ENCODE data around the gene RBPJ. TPM values are rescaled to one million over a fixed set of nuclear protein-coding genes. Genes with fewer than 3 reads are reported as not detected.

The RBPJ gene
- total RNA-seq = 111 TPM

- peak; percentile 99 for DNase-seq
Measured at GRCh38 chr4:26320538-26321372, at the start of gene RBPJ. RBPJ (plus strand) TSS chr4:26321014; CDS start chr4:26321029, 15 bp downstream.

GRCh38 chr4:26271703-26272102, 49.1 kb upstream of the RBPJ start:
- DNase-seq = no peak

GRCh38 chr4:26272654-26273615, 47.9 kb upstream of the RBPJ start:
- DNase-seq = peak; percentile 27

GRCh38 chr4:26273616-26273980, 47.2 kb upstream of the RBPJ start:
- no peak for DNase-seq

- no peak for DNase-seq
Measured at GRCh38 chr4:26275281-26275680, 45.5 kb upstream of the RBPJ start.

GRCh38 chr4:26279446-26279845, 41.4 kb upstream of the RBPJ start:
- DNase-seq = no peak

- no peak for DNase-seq
Measured at GRCh38 chr4:26281881-26282280, 38.9 kb upstream of the RBPJ start.

- no peak for DNase-seq
Measured at GRCh38 chr4:26284536-26284935, 36.3 kb upstream of the RBPJ start.

- no peak for DNase-seq
Measured at GRCh38 chr4:26285272-26285671, 35.5 kb upstream of the RBPJ start.

- no peak for DNase-seq
Measured at GRCh38 chr4:26287756-26288155, 33.1 kb upstream of the RBPJ start.

GRCh38 chr4:26288355-26288909, 32.4 kb upstream of the RBPJ start:
- DNase-seq = no peak

- no peak for DNase-seq
Measured at GRCh38 chr4:26289401-26289800, 31.4 kb upstream of the RBPJ start.

GRCh38 chr4:26290321-26290720, 30.5 kb upstream of the RBPJ start:
- DNase-seq = peak; percentile 76

GRCh38 chr4:26294904-26295303, 25.9 kb upstream of the RBPJ start:
- DNase-seq = no peak

- DNase-seq = no peak
Measured at GRCh38 chr4:26296021-26296420, 24.8 kb upstream of the RBPJ start.

- DNase-seq = no peak
Measured at GRCh38 chr4:26296514-26296913, 24.3 kb upstream of the RBPJ start.

- DNase-seq = no peak
Measured at GRCh38 chr4:26297219-26297618, 23.6 kb upstream of the RBPJ start.

GRCh38 chr4:26298198-26298947, 22.4 kb upstream of the RBPJ start:
- DNase-seq = peak; percentile 49

GRCh38 chr4:26299254-26299882, 21.4 kb upstream of the RBPJ start:
- no peak for DNase-seq

- no peak for DNase-seq
Measured at GRCh38 chr4:26300314-26301307, 20.2 kb upstream of the RBPJ start.

All from tongue (tissue), 2 donors.